ENCODE data around the gene SCARB1. TPM values are rescaled to one million over a fixed set of nuclear protein-coding genes. Genes with fewer than 3 reads are reported as not detected.

SCARB1 gene
- total and polyA plus RNA-seq, 7 experiments from 2014 or later: 2.2 to 7.1 (median 4.0) TPM

DNA sequence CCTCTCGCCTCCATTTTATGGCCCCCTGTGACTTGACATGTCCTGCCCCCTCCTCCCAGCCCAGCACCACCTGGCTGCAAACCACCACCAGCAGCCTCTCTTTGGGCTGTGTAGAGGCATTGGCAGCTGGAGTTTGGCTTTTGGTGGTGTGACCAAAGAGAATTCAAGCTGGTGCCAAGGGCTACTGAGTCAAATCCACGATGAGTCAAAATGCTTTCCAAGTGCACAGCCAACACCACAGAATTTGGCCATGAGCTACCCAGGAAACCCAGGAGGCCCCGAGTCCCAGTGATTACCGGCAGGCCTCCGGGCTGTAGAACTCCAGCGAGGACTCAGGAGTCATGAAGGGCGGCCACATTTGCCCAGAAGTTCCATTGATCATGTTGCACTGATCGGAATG is 53.8 kb downstream of the SCARB1 start:
- Mint-ChIP-seq H3K4me1 (peaks cover 0 to 2% (median 0%) of the 10 kb centered on the region in 7 donors), H3K27ac (no peak overlapping the region), H3K9me3 (no peaks in the 10 kb centered on the region), H3K4me3 (no peak overlapping the region), H3K27me3 (no peaks in the 10 kb centered on the region), H3K36me3 (peaks cover 0 to 14% (median 4%) of the 10 kb centered on the region in 5 donors)
- POLR2A ChIA-PET: no interaction called here
- Histone ChIP-seq H3K27me3 (ENCODE audit: control insufficient read depth in 2 of 2, insufficient read depth in 2 of 2, low read length in 2 of 2) (no peaks in the 10 kb centered on the region), H3K27ac (ENCODE audit: low read depth, low read length) (no peak overlapping the region), H3K4me1 (ENCODE audit: control insufficient read depth in 2 of 2, insufficient read depth in 2 of 2, low read length in 2 of 2) (no peaks in the 10 kb centered on the region), H3K36me3 (ENCODE audit: control insufficient read depth in 2 of 3, insufficient read depth in 3 of 3, low read length in 3 of 3) (no peaks in the 10 kb centered on the region), H3K4me3 (ENCODE audit: low read length) (no peak overlapping the region), H3K9me3 (ENCODE audit: control insufficient read depth in 2 of 3, low read length in 3 of 3) (no peaks in the 10 kb centered on the region)
- intact Hi-C loops (cut with micrococcal nuclease): no loop called here
- DNase-seq: no peak
- ATAC-seq: no peak
- CTCF ChIA-PET: no interaction called here

DNA sequence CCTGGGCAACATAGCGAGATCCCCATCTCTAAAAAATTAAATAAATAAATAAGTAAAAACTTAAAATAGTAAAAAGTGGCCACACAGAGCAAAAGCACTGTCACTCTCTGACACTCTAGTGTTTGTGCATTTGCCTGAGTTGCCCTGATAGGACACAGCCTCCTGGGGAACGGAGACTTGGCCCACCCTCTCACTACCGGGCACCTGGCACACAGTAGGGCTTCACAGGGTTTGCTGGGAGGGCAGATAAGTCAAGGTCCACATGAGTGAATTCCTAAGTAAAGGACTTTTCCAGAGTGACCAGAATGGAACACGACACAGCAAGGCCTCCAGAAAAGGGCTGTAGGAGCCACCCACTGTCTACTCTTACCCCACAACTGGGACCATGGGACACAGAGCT is 54.3 kb downstream of the SCARB1 start:
- intact Hi-C loops (cut with micrococcal nuclease): no loop called here
- no peaks in the 10 kb centered on the region for H3K4me1 ChIP-seq (ENCODE audit: control insufficient read depth in 2 of 2, insufficient read depth in 2 of 2, low read length in 2 of 2)
- no peaks in the 10 kb centered on the region for H3K9me3 Mint-ChIP-seq
- no peak overlapping the region for H3K4me3 Mint-ChIP-seq
- H3K27me3 ChIP-seq (ENCODE audit: control insufficient read depth in 2 of 2, insufficient read depth in 2 of 2, low read length in 2 of 2): no peaks in the 10 kb centered on the region
- ChIA-PET POLR2A (no interaction called here), CTCF (no interaction called here)
- H3K36me3 Mint-ChIP-seq: peaks cover 0 to 14% (median 4%) of the 10 kb centered on the region in 5 donors
- no peak for ATAC-seq
- H3K27ac Mint-ChIP-seq: no peak overlapping the region
- no peak overlapping the region for H3K4me3 ChIP-seq (ENCODE audit: low read length)
- no peaks in the 10 kb centered on the region for H3K36me3 ChIP-seq (ENCODE audit: control insufficient read depth in 2 of 3, insufficient read depth in 3 of 3, low read length in 3 of 3)
- H3K4me1 Mint-ChIP-seq: peaks cover 0 to 2% (median 0%) of the 10 kb centered on the region in 7 donors
- H3K27me3 Mint-ChIP-seq: no peaks in the 10 kb centered on the region
- H3K27ac ChIP-seq (ENCODE audit: low read depth, low read length): no peak overlapping the region
- H3K9me3 ChIP-seq (ENCODE audit: control insufficient read depth in 2 of 3, low read length in 3 of 3): no peaks in the 10 kb centered on the region
- DNase-seq: no peak

DNA sequence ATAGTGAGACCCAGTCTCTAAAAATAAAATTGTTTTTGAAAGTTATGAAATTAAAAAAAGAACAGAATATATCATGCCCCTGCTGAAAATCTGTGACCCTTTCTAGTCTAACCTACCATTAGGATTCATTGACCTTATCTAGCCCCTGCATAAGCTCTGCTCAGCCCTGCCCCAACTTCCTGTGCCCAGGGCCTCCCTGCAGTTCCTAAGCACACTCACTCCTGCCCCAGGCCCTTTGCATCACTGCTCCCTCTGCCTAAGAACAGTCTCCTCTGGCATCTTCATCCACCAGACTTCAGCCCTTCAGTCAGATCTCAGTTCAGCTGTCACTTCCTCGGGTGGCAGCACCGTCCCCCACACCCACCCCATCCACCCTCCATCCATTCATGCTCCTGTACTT is 55.4 kb downstream of the SCARB1 start:
- Histone ChIP-seq H3K36me3 (ENCODE audit: control insufficient read depth in 2 of 3, insufficient read depth in 3 of 3, low read length in 3 of 3) (no peaks in the 10 kb centered on the region), H3K4me3 (ENCODE audit: low read length) (no peak overlapping the region), H3K4me1 (ENCODE audit: control insufficient read depth in 2 of 2, insufficient read depth in 2 of 2, low read length in 2 of 2) (no peaks in the 10 kb centered on the region), H3K9me3 (ENCODE audit: control insufficient read depth in 2 of 3, low read length in 3 of 3) (no peaks in the 10 kb centered on the region), H3K27ac (ENCODE audit: low read depth, low read length) (no peak overlapping the region), H3K27me3 (ENCODE audit: control insufficient read depth in 2 of 2, insufficient read depth in 2 of 2, low read length in 2 of 2) (no peaks in the 10 kb centered on the region)
- DNase-seq (no peak), ATAC-seq (no peak)
- intact Hi-C loops (cut with micrococcal nuclease): no loop called here
- ChIA-PET POLR2A (no interaction called here), CTCF (no interaction called here)
- H3K27ac Mint-ChIP-seq: no peak overlapping the region
- H3K36me3 Mint-ChIP-seq: peaks cover 0 to 8% (median 3%) of the 10 kb centered on the region in 5 donors
- H3K27me3 Mint-ChIP-seq: no peaks in the 10 kb centered on the region
- peaks cover 0 to 2% (median 0%) of the 10 kb centered on the region in 7 donors for H3K4me1 Mint-ChIP-seq
- no peaks in the 10 kb centered on the region for H3K9me3 Mint-ChIP-seq
- no peak overlapping the region for H3K4me3 Mint-ChIP-seq

DNA sequence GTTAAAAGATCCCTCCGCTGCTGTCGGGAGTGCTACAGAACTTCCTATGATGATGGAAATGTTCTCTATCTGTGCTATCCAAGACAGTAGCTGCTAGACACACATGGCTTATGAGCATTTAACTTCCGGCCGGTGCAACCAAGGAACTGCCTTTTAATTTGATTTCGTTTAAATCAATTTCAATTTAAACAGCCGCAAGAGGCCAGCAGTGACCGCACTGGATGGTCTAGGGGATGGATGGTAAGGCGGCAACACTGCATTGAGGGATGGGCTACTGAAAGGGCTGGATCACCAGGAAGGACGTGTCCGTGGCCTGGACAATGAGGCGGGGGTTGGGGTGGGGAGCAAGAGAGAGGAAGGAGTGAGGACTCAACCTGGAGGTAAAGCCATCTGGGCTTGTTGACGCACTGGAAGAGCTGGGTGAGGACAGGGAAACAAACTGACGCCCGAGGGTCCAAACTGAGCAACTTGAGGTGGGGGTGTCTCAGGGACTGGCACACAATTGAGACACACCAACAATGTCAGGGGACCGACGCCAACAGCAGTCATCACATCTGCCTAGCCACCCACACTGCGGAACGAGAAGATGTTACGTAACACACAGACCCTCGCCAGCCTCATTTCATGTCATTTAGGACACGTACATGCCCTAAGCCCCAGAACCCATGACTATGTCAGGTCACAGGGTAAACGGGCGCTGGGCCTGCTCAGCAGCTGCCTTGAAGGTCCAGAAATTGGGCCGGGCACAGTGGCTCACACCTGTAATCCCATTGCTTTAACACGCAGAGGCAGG is 57.6 kb downstream of the SCARB1 start:
- Mint-ChIP-seq H3K27ac (no peak overlapping the region), H3K27me3 (no peaks in the 10 kb centered on the region), H3K4me1 (peaks cover 0 to 2% (median 0%) of the 10 kb centered on the region in 7 donors), H3K36me3 (peaks cover 0 to 8% (median 0%) of the 10 kb centered on the region in 5 donors), H3K4me3 (no peak overlapping the region), H3K9me3 (no peaks in the 10 kb centered on the region)
- no peak for DNase-seq
- H3K36me3 ChIP-seq (ENCODE audit: control insufficient read depth in 2 of 3, insufficient read depth in 3 of 3, low read length in 3 of 3): no peaks in the 10 kb centered on the region
- no peak overlapping the region for H3K4me3 ChIP-seq (ENCODE audit: low read length)
- no peaks in the 10 kb centered on the region for H3K27me3 ChIP-seq (ENCODE audit: control insufficient read depth in 2 of 2, insufficient read depth in 2 of 2, low read length in 2 of 2)
- ChIA-PET CTCF (no interaction called here), POLR2A (no interaction called here)
- no peak for ATAC-seq
- intact Hi-C loops (cut with micrococcal nuclease): no loop called here
- H3K9me3 ChIP-seq (ENCODE audit: control insufficient read depth in 2 of 3, low read length in 3 of 3): no peaks in the 10 kb centered on the region
- H3K4me1 ChIP-seq (ENCODE audit: control insufficient read depth in 2 of 2, insufficient read depth in 2 of 2, low read length in 2 of 2): no peaks in the 10 kb centered on the region
- H3K27ac ChIP-seq (ENCODE audit: low read depth, low read length): no peak overlapping the region

DNA sequence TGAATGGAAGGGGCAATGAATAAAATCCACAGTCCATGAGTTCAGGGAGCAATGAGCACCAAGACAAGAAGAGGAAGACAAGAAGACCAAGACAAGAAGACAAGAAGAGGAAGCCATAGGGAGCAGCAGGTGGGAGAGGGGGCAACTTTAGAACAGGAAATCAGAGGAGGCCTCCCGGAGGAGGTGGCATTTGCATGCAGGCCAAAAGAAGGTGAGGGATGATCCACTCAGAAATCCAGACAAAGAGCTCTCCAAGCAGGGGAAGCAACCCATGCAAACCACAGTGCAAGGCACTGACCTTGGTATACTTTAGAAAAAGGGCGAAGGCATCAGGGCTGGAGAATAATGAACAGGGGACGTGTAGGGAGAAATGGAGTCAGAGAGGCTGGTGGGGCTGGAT is 58.6 kb downstream of the SCARB1 start:
- Mint-ChIP-seq H3K4me1 (peaks cover 0 to 2% (median 0%) of the 10 kb centered on the region in 7 donors), H3K36me3 (peaks cover 0 to 5% (median 0%) of the 10 kb centered on the region in 5 donors), H3K27me3 (no peaks in the 10 kb centered on the region), H3K4me3 (no peak overlapping the region), H3K27ac (no peak overlapping the region), H3K9me3 (no peaks in the 10 kb centered on the region)
- H3K4me1 ChIP-seq (ENCODE audit: control insufficient read depth in 2 of 2, insufficient read depth in 2 of 2, low read length in 2 of 2): no peaks in the 10 kb centered on the region
- no peak overlapping the region for H3K4me3 ChIP-seq (ENCODE audit: low read length)
- CTCF ChIA-PET: no interaction called here
- DNase-seq (no peak), ATAC-seq (no peak)
- POLR2A ChIA-PET: no interaction called here
- no peaks in the 10 kb centered on the region for H3K27me3 ChIP-seq (ENCODE audit: control insufficient read depth in 2 of 2, insufficient read depth in 2 of 2, low read length in 2 of 2)
- no peak overlapping the region for H3K27ac ChIP-seq (ENCODE audit: low read depth, low read length)
- no peaks in the 10 kb centered on the region for H3K36me3 ChIP-seq (ENCODE audit: control insufficient read depth in 2 of 3, insufficient read depth in 3 of 3, low read length in 3 of 3)
- H3K9me3 ChIP-seq (ENCODE audit: control insufficient read depth in 2 of 3, low read length in 3 of 3): no peaks in the 10 kb centered on the region
- intact Hi-C loops (cut with micrococcal nuclease): no loop called here

DNA sequence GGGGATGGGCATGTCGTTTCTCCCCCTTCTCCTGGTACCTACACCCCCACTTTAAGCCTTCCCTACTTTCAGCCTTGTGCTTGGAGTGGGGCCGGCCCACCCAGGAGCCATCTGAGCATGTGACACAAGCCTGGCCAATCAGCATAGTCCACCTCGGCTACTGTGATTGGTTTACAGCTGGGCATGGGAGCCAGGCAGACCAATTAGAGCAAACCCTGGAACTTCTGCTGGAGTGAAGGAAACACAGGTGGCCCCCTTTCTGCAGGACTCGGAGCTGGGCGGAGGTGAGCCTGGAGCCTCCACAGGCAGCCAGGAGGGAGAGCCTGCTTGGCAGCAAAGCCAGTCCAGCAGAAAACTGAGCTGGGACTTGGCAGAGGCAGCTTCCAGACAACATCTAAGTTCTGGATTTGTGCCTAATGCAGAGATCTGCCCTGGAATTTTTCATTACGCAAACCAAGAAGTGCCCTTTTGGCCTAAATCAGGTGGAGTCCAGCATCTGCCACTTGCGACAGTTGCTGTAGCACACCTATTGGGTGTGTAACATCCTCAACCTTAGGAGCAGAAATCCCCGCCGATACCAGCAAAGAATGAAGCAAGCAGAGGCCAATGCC is 59.5 kb downstream of the SCARB1 start:
- Mint-ChIP-seq H3K9me3 (no peaks in the 10 kb centered on the region), H3K36me3 (peaks cover 0 to 5% (median 0%) of the 10 kb centered on the region in 5 donors), H3K27ac (no peak overlapping the region), H3K4me1 (peaks cover 0 to 2% (median 0%) of the 10 kb centered on the region in 7 donors), H3K27me3 (no peaks in the 10 kb centered on the region), H3K4me3 (no peak overlapping the region)
- ChIA-PET CTCF (no interaction called here), POLR2A (no interaction called here)
- intact Hi-C loops (cut with micrococcal nuclease): no loop called here
- no peaks in the 10 kb centered on the region for H3K27me3 ChIP-seq (ENCODE audit: control insufficient read depth in 2 of 2, insufficient read depth in 2 of 2, low read length in 2 of 2)
- no peaks in the 10 kb centered on the region for H3K4me1 ChIP-seq (ENCODE audit: control insufficient read depth in 2 of 2, insufficient read depth in 2 of 2, low read length in 2 of 2)
- no peak for ATAC-seq
- no peak overlapping the region for H3K4me3 ChIP-seq (ENCODE audit: low read length)
- no peak for DNase-seq
- H3K9me3 ChIP-seq (ENCODE audit: control insufficient read depth in 2 of 3, low read length in 3 of 3): no peaks in the 10 kb centered on the region
- H3K27ac ChIP-seq (ENCODE audit: low read depth, low read length): no peak overlapping the region
- H3K36me3 ChIP-seq (ENCODE audit: control insufficient read depth in 2 of 3, insufficient read depth in 3 of 3, low read length in 3 of 3): no peaks in the 10 kb centered on the region

DNA sequence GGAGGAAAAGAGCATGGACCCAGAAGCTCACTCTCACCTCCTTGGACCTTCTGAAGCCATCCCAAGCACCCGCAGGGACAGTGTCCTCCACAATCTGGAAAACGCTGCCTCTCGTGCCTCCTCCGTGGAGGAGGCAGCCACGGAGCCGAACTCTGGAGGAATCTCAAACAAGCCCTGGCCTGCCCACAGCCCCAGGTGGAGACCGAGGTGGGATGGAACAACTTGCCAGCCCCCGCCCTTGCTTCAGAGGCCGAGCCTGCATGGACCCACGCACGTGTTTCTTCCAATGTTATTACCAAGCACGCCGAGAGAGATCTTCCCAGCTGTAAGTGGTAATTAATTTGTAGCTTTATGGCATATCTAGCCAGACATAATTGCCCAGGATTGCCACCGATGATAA is 61.3 kb downstream of the SCARB1 start:
- Mint-ChIP-seq H3K9me3 (no peaks in the 10 kb centered on the region), H3K4me1 (peaks cover 0 to 5% (median 0%) of the 10 kb centered on the region in 7 donors), H3K36me3 (peaks cover 0 to 9% (median 2%) of the 10 kb centered on the region in 5 donors), H3K4me3 (no peak overlapping the region), H3K27me3 (no peaks in the 10 kb centered on the region), H3K27ac (no peak overlapping the region)
- no peak for ATAC-seq
- no peak for DNase-seq
- no peak overlapping the region for H3K27ac ChIP-seq (ENCODE audit: low read depth, low read length)
- ChIA-PET CTCF (no interaction called here), POLR2A (no interaction called here)
- intact Hi-C loops (cut with micrococcal nuclease): no loop called here
- no peaks in the 10 kb centered on the region for H3K9me3 ChIP-seq (ENCODE audit: control insufficient read depth in 2 of 3, low read length in 3 of 3)
- no peaks in the 10 kb centered on the region for H3K27me3 ChIP-seq (ENCODE audit: control insufficient read depth in 2 of 2, insufficient read depth in 2 of 2, low read length in 2 of 2)
- no peak overlapping the region for H3K4me3 ChIP-seq (ENCODE audit: low read length)
- H3K36me3 ChIP-seq (ENCODE audit: control insufficient read depth in 2 of 3, insufficient read depth in 3 of 3, low read length in 3 of 3): no peaks in the 10 kb centered on the region
- no peaks in the 10 kb centered on the region for H3K4me1 ChIP-seq (ENCODE audit: control insufficient read depth in 2 of 2, insufficient read depth in 2 of 2, low read length in 2 of 2)
